Measurements from ENCODE around the gene RCVRN. TPM values are rescaled to one million over a fixed set of nuclear protein-coding genes. Genes with fewer than 3 reads are reported as not detected.

Gene RCVRN
- total and polyA plus RNA-seq, 2 of the 13 experiments (the other 11 are each of a cell fraction or from before 2014, with no cell fraction given), result not detected

DNA sequence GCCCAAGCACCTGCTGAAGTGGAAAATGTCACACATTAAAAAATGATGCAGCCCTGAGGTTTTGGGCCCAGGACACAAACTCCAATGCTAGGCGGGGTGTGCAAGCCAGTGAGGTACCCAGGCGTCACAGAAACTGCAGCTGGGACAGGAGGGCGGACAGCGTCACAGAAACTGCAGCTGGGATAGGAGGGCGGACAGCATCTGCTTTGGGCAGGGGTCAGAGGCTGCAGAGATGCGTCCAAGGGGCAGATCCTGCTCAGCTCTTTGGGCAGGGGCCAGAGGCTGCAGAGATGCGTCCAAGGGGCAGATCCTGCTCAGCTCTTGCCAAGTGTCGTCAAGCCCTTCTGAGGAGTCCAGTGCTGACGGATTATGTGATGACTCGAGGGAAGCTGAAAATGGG lies 43.9 kb upstream of the RCVRN start:
- H3K9ac ChIP-seq (ENCODE audit: insufficient read depth, low read depth, low read length), result no peak overlapping the region
- no peak overlapping the region for H2AFZ ChIP-seq (ENCODE audit: low read length)
- no peak for DNase-seq (ENCODE audit: low spot score)
- H3K27ac ChIP-seq (ENCODE audit: extremely low read length, insufficient read depth, low read length), result no peak overlapping the region
- no peak for FAIRE-seq
- H4K20me1 ChIP-seq (ENCODE audit: insufficient read depth, low read length), result no peaks in the 10 kb centered on the region
- no peaks in the 10 kb centered on the region for H3K36me3 ChIP-seq (replicated peaks in 1 of 2; ENCODE audit: control insufficient read depth in 1 of 2, insufficient read depth in 2 of 2, low read length in 2 of 2)
- in situ Hi-C loops (cut with HindIII; ENCODE audit: extremely low pct_ligation_motif_present, low pct_unique_long_range_greater_than_20kb), result no loop called here
- ChIA-PET CTCF (ENCODE audit: low intra/inter-chr PET ratio, low total read pairs) (no interaction called here), POLR2A (no interaction called here)
- no peak overlapping the region for H3K4me3 ChIP-seq (replicated peaks in 1 of 3; ENCODE audit: insufficient read depth in 1 of 3, low read depth in 2 of 3, low read length in 3 of 3)
- no peaks in the 10 kb centered on the region for H3K4me1 ChIP-seq (ENCODE audit: insufficient read depth, low read length)
- WGBS (ENCODE audit: low lambda C conversion rate), result 24% methylated on average over 8 of the region's 10 CpGs
- H3K4me2 ChIP-seq (ENCODE audit: low read depth, low read length), result no peak overlapping the region
- H3K79me2 ChIP-seq (ENCODE audit: insufficient read depth, low read length), result no peaks in the 10 kb centered on the region
- ATAC-seq, result no peak
- no TSS peak for BruUV-seq (replicated peaks)
- H3K9me3 ChIP-seq (ENCODE audit: low read length), result no peaks in the 10 kb centered on the region
- H3K27me3 ChIP-seq (ENCODE audit: control insufficient read depth in 1 of 2, insufficient read depth in 2 of 2, low read length in 2 of 2), result peaks cover 1 to 31% of the 10 kb centered on the region in 2 experiments; a peak in 2 of 5 replicates
- no peak for TF ChIP-seq RELA (CRISPR knock-in tag; IDR thresholded peaks at IDR 0.05)
- no peak for TF ChIP-seq ZHX1 (CRISPR knock-in tag; IDR thresholded peaks at IDR 0.05; ENCODE audit: low read depth)
- no peak for TF ChIP-seq KDM2A (CRISPR knock-in tag; IDR thresholded peaks at IDR 0.05; ENCODE audit: borderline replicate concordance, low read depth)
- TF ChIP-seq ZFP36L2 (CRISPR knock-in tag; IDR thresholded peaks at IDR 0.05), result no peak
- TF ChIP-seq NRL (CRISPR knock-in tag; IDR thresholded peaks at IDR 0.05; ENCODE audit: borderline replicate concordance), result no peak
- no peak for TF ChIP-seq ZBTB40 (IDR thresholded peaks at IDR 0.05)
- no peak for TF ChIP-seq ZBTB40 (CRISPR knock-in tag; IDR thresholded peaks at IDR 0.05)
- intact Hi-C loops (cut with micrococcal nuclease; ENCODE audit: unreplicated experiment), result no loop called here

Data from HepG2 (cell line).